Neural progenitor cell (in vitro differentiated cells): Measurements from ENCODE around the gene C4orf51.

Experiments used
- EZH2 ChIP-seq: fragments of 200-600 bp; sonication (generic); IDR thresholded peaks from 2 replicates; pipeline ENCODE4 v1.6.1; 2017; ENCODE audit warnings: antibody characterized with exemption, mild to moderate bottlenecking, moderate library complexity
- EZH2phosphoT487 ChIP-seq: fragments of 200-600 bp; sonication (generic); IDR thresholded peaks from 2 replicates; pipeline ENCODE4 v1.6.1; 2017; ENCODE audit warnings: antibody characterized with exemption
- TF ChIP-seq, protein P1 (sequence below): fragments of 200-600 bp; sonication (generic); IDR thresholded peaks from 2 replicates; pipeline ENCODE4 v1.5.1; 2017; ENCODE audit warnings: antibody characterized with exemption, mild to moderate bottlenecking

DNA sequence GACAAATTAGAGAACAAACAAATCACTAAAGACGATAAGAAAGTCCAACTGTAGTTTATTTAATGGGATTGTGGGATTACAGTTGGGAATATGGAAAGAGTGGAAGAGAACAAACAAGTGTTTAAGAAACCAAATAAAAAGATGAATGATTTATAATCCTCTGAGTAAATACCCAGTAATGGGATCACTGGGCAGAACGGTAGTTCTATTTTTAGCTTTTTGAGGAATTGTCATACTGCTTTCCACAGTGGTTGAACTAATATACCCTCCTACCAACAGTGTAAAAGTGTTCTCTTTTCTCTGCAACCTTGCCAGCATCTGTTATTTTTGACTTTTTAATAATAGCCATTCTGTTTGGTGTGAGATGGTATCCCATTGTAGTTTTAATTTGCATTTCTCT, 15.0 kb downstream of the C4orf51 start:
- TF ChIP-seq, protein P1, sequence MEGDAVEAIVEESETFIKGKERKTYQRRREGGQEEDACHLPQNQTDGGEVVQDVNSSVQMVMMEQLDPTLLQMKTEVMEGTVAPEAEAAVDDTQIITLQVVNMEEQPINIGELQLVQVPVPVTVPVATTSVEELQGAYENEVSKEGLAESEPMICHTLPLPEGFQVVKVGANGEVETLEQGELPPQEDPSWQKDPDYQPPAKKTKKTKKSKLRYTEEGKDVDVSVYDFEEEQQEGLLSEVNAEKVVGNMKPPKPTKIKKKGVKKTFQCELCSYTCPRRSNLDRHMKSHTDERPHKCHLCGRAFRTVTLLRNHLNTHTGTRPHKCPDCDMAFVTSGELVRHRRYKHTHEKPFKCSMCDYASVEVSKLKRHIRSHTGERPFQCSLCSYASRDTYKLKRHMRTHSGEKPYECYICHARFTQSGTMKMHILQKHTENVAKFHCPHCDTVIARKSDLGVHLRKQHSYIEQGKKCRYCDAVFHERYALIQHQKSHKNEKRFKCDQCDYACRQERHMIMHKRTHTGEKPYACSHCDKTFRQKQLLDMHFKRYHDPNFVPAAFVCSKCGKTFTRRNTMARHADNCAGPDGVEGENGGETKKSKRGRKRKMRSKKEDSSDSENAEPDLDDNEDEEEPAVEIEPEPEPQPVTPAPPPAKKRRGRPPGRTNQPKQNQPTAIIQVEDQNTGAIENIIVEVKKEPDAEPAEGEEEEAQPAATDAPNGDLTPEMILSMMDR = no peak
- TF ChIP-seq EZH2phosphoT487 (no peak), EZH2 (no peak)
